HG03439 (cell line): ENCODE measurements around the gene NSRP1.
"Not testable (repeated sequence)": the region's sequence is repeated elsewhere in the genome, so short reads cannot be mapped to it uniquely, and the experiment has no call there.

Experiments
- ATAC-seq: cut with Tn5 transposase; IDR thresholded peaks from one replicate; pipeline ENCODE4 v1.9.1; 2021; ENCODE audit warnings: mild to moderate bottlenecking, moderate library complexity; ENCODE audit not compliant: unreplicated experiment

Gene NSRP1

DNA sequence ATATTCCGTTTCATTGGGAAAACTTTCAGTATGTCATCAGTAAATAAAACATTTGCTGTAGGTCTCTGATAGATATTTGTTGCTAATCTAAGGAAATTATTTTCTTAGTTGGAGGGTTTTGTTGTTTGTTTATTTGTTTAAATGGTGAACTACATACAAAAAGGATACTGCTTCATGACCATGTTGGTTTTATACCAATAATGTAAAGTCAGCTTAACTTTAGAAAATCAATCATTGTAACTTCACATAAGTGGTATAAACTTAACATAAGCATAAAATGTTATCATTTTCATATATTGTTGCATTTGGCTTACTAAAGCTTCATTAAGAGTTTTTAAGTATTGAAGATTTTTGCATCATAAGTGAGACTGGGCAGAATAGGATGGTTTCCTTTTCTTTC, 57.9 kb downstream of the NSRP1 start:
- no peak for ATAC-seq

- no peak for ATAC-seq
These were observed 60.2 kb downstream of the NSRP1 start for GRCh38 chr17:30176855-30177254.

DNA sequence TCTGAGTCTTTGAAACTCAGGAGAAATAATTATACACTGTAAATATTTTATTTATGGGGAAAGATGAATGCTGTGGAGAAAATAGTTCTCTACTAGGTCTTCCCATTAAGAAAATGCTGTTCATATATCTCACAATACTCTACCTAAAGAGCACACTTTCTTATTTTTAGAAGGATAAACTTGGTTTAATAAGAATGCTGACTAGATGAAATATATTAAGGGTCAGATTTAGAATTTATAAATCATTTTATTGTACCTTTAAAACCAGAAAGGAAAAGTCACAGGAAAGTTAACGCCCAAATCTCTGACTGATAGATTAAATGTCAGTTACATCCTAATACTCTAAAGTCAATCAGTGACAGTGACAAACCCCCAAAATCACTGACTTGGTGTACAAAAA, 70.1 kb downstream of the NSRP1 start:
- no peak for ATAC-seq

DNA sequence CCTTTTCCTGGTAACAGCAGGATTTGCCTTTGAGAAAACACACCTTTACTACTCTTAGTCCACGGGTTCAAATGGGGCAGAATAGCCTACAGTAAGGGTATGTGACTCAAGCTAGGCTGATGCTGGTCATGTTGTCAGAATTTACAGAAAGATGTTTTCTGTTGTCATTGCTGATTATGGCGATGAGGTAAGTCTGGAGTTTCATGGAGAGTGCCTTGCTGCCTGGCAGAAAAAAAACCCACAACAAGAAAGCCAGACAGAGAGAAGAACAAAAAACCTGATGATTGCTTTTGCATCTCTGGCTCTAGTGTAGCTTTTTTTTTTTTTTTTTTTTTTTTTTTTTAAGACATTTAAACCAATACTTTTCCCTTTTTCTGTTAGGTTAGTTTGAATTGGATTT, 71.0 kb downstream of the NSRP1 start:
- ATAC-seq, result no peak

DNA sequence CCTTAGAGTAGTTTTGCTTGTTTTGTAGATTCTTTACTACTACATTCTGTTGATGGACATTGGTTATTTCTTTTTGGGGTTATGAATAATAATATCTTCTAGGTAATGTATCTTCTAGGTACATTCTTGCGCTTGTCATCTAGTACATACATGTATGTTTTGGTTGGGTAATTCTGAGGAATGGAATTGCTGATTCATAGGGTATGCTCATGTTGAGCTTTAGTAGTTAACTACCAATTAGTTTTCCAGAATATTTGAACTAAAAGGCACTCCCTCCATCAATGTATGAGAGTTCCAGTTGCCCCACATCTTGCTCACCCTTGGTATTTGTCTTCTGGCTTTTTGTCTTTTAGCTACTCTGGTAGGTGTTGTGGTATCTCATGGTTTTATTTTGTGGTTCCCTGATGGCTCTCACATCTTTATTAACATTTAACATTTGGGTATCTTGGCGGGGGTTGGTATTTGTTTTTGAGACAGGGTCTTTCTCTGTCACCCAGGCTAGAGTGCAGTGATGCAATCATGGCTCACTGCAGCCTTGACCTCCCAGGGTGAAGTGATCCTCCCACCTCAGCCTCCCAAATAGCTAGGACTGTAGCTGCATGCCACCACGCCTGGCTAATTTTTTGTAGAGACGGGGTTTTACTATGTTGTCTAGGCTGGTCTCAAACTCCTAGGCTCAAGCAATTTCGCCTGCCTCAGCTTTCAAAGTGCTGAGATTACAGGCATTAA, 71.8 kb downstream of the NSRP1 start:
- ATAC-seq, result no peak

DNA sequence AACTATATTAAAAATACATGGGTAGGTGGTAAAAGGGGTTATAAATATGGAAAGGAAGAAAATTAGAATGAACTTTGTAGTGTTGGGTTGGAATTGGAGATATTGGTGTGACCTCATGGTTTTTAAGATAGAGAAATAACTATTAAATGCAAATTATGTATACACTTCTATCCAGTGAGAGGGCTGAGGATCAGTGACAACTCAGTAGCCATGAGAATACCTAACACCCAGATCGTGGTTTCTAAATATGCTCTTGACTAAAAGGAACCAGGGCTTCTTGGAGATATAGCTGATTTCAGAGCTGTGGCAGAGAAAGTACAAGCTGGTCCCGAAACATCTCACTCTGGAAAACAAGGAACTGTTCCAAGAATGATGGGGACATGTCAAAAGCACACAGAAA, 74.5 kb downstream of the NSRP1 start:
- no peak for ATAC-seq

DNA sequence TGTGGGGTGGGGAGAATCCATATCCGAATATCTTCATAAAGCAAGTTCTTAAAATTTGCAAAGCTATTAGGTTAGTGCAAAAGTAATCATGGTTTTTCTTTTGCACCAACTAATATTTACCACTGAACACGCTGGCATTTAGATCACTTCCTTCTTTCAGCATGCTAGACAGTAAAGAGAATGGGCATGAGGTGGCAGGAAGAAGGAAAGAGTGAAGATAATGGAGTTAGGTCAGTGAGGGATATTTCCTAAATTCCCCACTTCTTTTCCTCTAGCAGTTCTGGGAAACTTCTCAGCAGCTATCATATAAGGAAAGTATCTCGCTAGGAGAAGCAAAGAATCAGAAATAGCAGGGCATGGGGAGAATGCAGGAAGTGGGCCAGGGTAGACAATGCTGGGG, 79.9 kb downstream of the NSRP1 start:
- no peak for ATAC-seq

GRCh38 chr17:30197416-30197815, 80.8 kb downstream of the NSRP1 start:
- no peak for ATAC-seq

DNA sequence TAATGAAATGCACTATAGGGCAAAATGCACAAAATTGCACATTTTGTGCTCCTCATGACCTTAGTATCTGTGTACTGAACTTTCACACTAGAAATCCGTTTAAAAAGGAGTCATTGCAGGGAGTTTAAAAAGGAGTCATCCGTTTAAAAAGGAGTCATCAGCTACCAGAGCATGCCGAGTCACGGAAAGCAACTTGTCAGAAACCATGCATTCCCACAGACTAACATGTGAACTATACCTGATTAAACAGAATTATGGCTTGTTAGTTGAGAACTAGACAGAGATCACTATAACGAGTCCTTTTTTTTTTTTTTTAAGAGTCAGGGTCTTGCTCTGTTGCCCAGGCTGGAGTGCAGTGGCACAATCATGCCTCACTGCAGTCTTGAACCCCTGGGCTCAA, 83.0 kb downstream of the NSRP1 start:
- no peak for ATAC-seq

DNA sequence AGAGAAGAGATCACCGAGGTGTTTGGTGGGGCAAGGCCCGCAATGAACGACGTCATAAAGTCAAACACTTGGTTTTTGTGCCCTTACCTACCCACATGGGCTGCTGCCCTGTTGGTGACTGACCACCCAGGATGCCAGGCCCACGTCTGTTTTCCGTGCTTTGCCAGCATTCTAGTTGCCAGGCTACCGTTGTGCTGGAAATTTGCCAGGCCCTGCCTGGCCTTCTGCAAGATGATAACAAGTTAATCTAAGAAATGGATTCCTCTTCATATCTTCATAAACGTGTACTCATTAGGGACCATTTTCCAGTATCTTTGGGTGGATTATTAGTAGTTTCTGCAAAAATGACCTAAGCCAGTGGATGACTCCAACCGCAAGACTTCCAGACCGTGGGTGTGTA, 83.5 kb downstream of the NSRP1 start:
- ATAC-seq, result no peak

DNA sequence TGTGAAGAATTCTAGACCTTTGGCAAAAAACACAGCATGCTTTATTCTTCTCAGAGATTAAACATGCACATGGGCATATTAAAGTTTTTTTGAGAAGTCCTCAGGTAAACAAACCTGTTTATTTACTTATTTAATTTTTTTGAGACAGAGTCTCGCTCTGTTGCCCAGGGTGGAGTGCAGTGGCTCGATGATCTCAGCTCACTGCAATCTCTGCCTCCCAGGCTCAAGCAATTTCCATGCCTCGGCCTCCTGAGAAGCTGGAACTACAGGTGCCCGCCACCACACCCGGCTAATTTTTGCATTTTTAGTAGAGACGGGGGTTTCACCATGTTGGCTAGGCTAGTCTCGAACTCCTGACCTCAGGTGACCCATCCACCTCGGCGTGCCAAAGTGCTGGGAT, 84.0 kb downstream of the NSRP1 start:
- ATAC-seq, result not testable (repeated sequence)

DNA sequence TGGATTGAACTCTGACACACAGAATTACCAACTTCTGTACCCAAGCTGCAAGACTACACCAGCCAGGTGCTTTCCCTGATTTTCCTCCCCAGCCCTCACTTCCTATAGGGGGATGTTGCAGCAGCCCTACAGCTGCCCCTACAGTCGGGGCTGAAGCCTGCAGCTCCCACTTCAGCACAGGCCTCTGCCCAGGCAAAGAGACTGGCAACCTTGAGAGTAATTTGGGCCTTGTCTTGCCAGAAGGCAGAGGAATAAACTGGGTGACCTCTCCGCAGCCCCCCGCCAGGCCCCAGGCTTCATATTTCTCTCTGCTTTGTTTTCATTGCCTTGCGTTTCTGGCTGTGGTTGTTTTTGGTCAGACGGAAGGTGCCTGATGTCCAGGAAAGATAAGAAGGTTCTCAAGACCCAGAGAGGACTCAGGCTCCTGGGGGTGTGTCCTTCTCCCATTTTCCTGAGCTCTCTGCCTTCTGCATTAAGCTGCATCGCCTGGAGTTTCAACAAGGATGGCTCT, 86.9 kb downstream of the NSRP1 start:
- no peak for ATAC-seq

- ATAC-seq, result no peak
These were observed 91.0 kb downstream of the NSRP1 start for GRCh38 chr17:30207655-30208054.

GRCh38 chr17:30208214-30208613, 91.6 kb downstream of the NSRP1 start:
- ATAC-seq, result no peak

DNA sequence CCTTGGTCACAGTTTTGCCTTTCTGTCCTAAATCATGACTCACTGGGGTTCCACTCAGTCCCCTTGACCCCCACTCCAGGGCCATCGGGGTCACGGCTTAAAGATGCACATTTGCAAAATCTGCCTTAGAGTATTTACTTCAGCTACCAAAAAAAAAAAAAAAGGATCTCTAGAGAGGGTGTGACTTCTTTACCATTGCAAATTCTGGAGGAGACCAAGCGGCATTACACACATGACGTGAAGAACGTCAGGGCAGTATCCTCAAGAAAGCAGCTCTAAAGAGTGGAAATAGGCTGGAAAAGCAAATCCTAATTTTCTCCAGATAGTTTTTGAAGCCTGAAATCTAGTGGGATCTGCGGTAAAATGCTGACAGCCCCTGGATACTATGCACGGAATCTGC, 93.3 kb downstream of the NSRP1 start:
- ATAC-seq, result no peak

GRCh38 chr17:30210366-30210765, 93.8 kb downstream of the NSRP1 start:
- ATAC-seq, result no peak

DNA sequence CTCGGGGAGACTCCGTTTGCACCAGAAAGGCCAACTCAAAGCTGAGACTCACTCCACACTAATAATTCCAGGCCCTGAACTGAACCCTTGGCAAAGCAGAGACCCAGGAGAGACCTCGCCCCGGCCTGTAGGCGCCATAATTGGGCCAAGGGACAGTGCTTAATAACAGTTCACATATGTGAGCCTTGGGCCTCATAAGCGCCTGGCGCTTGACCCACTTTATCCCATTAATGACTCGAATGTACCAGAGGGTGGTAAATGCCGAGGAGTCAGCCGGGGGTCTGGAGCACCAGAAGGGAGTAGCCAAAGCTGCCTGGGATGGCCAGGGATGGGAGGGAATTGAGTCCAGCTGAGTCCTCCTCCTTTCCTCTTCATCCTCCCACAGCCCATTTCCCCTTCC, 94.3 kb downstream of the NSRP1 start:
- ATAC-seq, result no peak

- no peak for ATAC-seq
These were observed 94.8 kb downstream of the NSRP1 start for GRCh38 chr17:30211371-30211770.

- ATAC-seq, result no peak
These were observed 96.1 kb downstream of the NSRP1 start for GRCh38 chr17:30212750-30213149.

DNA sequence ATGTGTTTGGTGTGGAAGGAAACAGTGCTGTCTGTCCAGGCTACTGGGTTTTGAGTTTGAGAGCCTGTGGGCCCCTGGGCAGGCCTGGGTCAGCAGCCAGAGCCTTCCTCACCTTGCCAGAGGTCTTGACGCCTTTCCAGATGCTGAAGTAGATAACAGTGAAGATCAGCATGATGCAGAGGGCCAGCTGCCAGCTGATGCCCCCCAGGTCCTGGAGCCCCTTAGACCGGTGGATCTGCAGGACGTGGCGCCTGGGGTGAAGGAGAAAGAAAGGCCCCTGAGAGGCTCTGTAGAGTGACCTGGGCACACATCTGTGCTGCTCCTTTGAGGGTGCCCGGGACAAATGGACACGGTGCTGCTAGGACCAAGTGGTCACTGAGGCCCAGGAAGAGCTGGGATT, 100.4 kb downstream of the NSRP1 start:
- ATAC-seq, result no peak

DNA sequence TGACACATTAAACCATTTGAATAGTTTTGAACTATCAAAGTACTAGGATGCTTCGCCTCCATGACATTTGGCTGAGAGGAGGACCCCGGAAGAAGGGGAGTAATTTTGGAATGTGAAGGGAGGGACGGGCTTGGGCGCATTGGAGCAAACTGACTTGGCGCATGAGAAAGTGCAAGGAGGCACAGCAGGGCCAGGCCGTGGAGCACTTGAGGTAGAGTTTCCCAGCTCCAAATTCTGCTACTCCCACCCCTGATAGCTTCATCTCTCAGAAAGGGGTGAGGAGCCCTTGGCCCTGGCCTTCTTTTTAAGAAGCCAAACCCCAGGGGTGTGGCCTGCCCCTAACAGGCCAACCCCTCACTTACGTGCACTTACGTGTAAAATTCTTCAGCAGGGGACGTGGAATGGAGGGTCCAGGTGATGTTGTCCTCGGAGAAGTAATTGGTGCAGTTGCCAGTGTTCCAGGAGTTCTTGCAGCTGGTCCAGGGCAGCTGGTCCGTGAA, 101.2 kb downstream of the NSRP1 start:
- ATAC-seq, result no peak

- no peak for ATAC-seq
These were observed 102.2 kb downstream of the NSRP1 start for GRCh38 chr17:30218799-30219198.

DNA sequence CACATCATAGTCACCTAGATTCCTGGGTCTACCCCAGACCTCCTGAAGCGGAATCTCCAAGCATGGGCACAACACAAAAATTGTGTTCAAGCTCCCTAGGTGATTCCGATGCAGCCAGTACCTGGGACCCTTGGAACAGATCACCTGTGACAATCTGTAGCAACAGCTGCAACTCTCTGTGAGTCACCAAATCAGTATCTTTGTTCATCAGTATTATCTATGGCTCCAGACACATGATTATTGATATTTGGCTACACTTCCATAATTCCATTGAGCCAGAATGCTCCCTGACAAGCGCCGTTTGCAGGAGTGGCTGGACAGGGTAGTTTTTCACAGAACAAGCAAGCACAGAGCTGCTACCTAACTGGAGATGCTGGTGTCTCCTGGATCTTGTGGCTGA, 102.7 kb downstream of the NSRP1 start:
- ATAC-seq, result no peak
